Panc1 (cell line): Measurements from ENCODE around the gene TMEM131.

ENCODE experiments used
- POLR2AphosphoS5 ChIP-seq: IDR thresholded peaks from 2 replicates; pipeline ENCODE4 v1.6.1; 2012; ENCODE audit warnings: mild to moderate bottlenecking, low read depth, low read length, moderate library complexity
- REST ChIP-seq, 2 experiments: IDR thresholded peaks; 2 replicates each; pipeline ENCODE4 v1.6.1; 2011 to 2012; ENCODE audit warnings: low read depth in 2 of 2, control low read depth in 1 of 2, low read length in 1 of 2, mild to moderate bottlenecking in 1 of 2, moderate library complexity in 1 of 2; ENCODE audit not compliant: insufficient read depth in 1 of 2
- SIN3A ChIP-seq: IDR thresholded peaks from 2 replicates; pipeline ENCODE4 v1.6.1; 2012; ENCODE audit warnings: low read depth, mild to moderate bottlenecking, low read length, moderate library complexity, borderline replicate concordance; ENCODE audit not compliant: insufficient read depth
- TCF7L2 ChIP-seq: IDR thresholded peaks from 2 replicates; pipeline ENCODE4 v1.6.1; 2011; ENCODE audit warnings: mild to moderate bottlenecking, low read depth, low read length, inconsistent platforms
- TF ChIP-seq, protein P1 (sequence below): fragments of 450-650 bp; IDR thresholded peaks from 2 replicates; pipeline ENCODE4 v1.5.1; 2017; ENCODE audit warnings: mild to moderate bottlenecking

DNA sequence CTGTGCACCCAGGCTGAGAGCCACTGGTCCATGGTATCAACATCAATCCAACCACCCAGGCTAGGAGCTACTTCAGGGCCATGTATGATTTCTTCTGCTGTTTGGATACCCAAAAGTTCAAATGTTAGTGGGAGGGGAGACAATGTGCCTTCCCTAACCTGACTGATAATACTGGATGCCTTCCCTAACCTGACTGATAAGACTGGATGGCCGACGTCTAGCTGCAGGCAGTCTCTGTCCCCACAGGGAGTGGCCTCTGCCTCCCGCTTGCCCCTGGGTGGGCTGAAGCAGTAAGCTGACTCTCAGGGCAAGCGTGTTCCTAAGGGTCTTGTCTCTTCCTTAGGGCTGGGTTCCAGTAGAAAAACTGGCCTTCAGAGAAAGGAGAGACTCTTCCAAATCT, 216.6 kb downstream of the TMEM131 start:
- TF ChIP-seq POLR2AphosphoS5 (no peak), REST (IDR thresholded peaks at IDR 0.05; ENCODE audit: insufficient read depth in 1 of 2, low read depth in 2 of 2, low read length in 1 of 2) (no peak), TCF7L2 (no peak), SIN3A (no peak)
- TF ChIP-seq, protein P1, sequence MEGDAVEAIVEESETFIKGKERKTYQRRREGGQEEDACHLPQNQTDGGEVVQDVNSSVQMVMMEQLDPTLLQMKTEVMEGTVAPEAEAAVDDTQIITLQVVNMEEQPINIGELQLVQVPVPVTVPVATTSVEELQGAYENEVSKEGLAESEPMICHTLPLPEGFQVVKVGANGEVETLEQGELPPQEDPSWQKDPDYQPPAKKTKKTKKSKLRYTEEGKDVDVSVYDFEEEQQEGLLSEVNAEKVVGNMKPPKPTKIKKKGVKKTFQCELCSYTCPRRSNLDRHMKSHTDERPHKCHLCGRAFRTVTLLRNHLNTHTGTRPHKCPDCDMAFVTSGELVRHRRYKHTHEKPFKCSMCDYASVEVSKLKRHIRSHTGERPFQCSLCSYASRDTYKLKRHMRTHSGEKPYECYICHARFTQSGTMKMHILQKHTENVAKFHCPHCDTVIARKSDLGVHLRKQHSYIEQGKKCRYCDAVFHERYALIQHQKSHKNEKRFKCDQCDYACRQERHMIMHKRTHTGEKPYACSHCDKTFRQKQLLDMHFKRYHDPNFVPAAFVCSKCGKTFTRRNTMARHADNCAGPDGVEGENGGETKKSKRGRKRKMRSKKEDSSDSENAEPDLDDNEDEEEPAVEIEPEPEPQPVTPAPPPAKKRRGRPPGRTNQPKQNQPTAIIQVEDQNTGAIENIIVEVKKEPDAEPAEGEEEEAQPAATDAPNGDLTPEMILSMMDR: no peak
